Activated T-cell treated with anti-CD3 and anti-CD28 coated beads, Interleukin-2, amount 50 U/mL, for 4 hours (primary cell): Measurements from ENCODE around the gene ASXL1. TPM values are rescaled to one million over a fixed set of nuclear protein-coding genes. Genes with fewer than 3 reads are reported as not detected.

ENCODE experiments used
- ATAC-seq, 2 donors: fragments of 200-7000 bp; cut with Tn5 transposase; one replicate each; pipeline ENCODE4 v1.10.0; 2021
- DNase-seq: peaks from one replicate; pipeline ENCODE4 v3.0.0-alpha.2; 2020
- H3K27me3 Mint-ChIP-seq: one replicate; pipeline ENCODE4 v1.8.0; 2021; ENCODE audit warnings: low read depth, mixed read lengths
- H3K36me3 Mint-ChIP-seq: one replicate; pipeline ENCODE4 v1.8.0; 2022; ENCODE audit warnings: mixed read lengths; ENCODE audit not compliant: insufficient read depth
- H3K4me1 Mint-ChIP-seq: one replicate; pipeline ENCODE4 v1.8.0; 2021; ENCODE audit warnings: low read depth, mixed read lengths
- H3K4me3 Mint-ChIP-seq: one replicate; pipeline ENCODE4 v1.8.0; 2021; ENCODE audit warnings: mild to moderate bottlenecking, moderate library complexity, mixed read lengths
- H3K9me3 Mint-ChIP-seq: one replicate; pipeline ENCODE4 v1.8.0; 2021; ENCODE audit warnings: mixed read lengths
- total RNA-seq, 3 donors: library from RNA; stranded (reverse); gene quantifications; one replicate each; pipeline ENCODE4 v1.2.1, GENCODE V29; 2021

Gene ASXL1
- total RNA-seq, 3 donors from 2014 or later = 138 to 194 (median 149) TPM

DNA sequence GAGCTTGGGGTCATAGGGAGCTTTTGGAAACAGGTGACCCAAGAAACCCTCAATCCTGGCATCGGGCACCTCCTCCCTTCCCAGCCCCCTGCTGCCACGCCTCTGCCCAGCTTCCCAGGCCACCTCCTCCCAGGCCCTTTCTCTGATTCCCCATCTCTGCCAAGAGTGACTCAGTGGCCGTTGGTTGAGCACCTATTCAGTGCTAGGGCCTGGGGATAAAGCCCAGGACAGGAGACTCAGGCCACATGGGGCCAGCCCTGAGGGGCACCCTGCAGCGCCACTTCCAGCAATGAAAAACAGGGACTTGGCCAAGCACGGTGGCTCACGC, 110.1 kb downstream of the ASXL1 start:
- Mint-ChIP-seq H3K4me1 (peaks cover 5% of the 10 kb centered on the region), H3K9me3 (no peaks in the 10 kb centered on the region), H3K36me3 (peaks cover 4% of the 10 kb centered on the region), H3K27me3 (no peaks in the 10 kb centered on the region), H3K4me3 (no peak overlapping the region)
- no peak for ATAC-seq
- no peak for DNase-seq

DNA sequence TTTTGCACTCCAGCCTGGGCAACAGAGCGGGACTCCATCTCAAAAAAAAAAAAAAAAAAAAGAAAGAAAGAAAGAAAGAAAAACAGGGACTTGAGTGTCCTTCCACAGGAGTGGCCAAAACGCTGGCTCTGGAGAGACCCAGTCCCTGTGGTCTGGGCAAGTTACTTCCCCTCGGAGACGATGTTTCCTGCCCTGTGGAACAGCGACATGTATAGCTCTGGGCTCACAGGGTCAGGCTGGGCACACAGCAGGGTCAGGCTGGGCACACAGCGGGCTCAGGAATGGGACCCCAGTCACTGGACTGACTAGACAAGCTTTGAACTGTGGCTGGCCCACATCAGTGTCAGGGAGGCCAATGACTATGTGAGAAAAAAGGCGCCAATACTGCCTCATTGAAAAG, 110.7 kb downstream of the ASXL1 start:
- DNase-seq = no peak
- ATAC-seq = no peak
- Mint-ChIP-seq H3K4me3 (no peak overlapping the region), H3K36me3 (peaks cover 7% of the 10 kb centered on the region), H3K9me3 (no peaks in the 10 kb centered on the region), H3K27me3 (no peaks in the 10 kb centered on the region), H3K4me1 (peaks cover 5% of the 10 kb centered on the region)

DNA sequence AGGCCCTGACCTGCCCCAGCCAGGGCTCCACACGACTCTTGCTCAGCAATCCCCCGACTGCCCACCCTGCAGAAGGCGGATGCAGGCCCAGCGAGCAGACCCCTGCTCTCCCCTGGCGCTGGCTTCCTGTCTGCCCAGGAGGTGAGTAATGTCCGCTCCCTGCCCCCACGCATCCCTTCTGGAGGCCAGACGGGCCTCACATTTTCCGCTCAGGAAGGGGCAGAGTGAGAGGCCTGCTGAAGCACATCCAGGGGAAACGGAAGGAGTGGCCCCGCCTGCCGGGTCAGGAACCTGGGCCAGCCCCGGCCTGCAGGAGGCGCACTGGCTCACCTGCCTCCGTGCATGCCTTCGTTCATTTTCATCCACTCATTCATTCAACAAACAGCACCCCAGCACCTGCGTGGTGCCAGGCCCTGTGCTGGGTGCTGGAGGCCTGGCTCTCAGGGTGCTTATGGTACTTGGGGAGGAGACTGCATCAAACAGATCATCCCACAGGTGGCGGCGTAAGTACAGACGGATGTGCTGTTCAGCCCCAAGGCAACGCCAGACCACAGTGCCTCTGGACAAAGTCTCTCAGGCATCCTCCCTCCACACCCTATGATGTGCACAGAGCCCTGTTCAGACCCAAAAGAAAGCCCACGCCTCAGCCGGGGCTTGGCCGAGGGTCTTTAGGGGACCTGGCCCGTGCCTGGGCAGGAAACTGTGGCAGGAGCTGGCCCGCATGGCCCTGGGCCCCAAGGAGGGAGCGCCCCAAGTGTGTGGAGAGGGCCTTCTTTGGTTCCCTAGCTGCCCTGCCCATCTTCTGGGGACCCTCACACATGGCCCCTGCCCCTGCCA, 112.1 kb downstream of the ASXL1 start:
- H3K4me3 Mint-ChIP-seq = no peak overlapping the region
- H3K36me3 Mint-ChIP-seq = peaks cover 7% of the 10 kb centered on the region
- DNase-seq = no peak
- no peaks in the 10 kb centered on the region for H3K9me3 Mint-ChIP-seq
- peaks cover 5% of the 10 kb centered on the region for H3K4me1 Mint-ChIP-seq
- peak; percentile 32 to 39 for ATAC-seq
- no peaks in the 10 kb centered on the region for H3K27me3 Mint-ChIP-seq

DNA sequence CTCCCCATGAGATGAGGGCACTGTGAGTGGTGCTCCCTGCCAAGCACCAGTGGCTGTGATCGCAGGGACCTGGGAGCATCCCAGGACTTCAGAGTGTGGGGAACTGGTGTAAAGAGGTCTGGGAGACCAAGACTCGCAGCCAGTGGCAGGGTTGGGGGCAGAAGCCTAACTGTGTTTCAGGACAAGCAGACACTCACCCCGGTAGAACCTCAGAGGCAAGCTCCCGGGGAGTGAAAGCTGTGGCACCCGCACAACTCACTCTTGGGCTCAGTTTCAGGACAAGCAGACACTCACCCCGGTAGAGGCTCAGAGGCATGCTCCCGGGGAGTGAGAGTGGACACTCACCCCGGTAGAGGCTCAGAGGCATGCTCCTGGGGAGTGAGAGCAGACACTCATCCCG, 112.8 kb downstream of the ASXL1 start:
- ATAC-seq (no peak), DNase-seq (no peak)
- H3K27me3 Mint-ChIP-seq = no peaks in the 10 kb centered on the region
- no peak overlapping the region for H3K4me3 Mint-ChIP-seq
- H3K36me3 Mint-ChIP-seq = peaks cover 7% of the 10 kb centered on the region
- H3K9me3 Mint-ChIP-seq = no peaks in the 10 kb centered on the region
- H3K4me1 Mint-ChIP-seq = peaks cover 9% of the 10 kb centered on the region

DNA sequence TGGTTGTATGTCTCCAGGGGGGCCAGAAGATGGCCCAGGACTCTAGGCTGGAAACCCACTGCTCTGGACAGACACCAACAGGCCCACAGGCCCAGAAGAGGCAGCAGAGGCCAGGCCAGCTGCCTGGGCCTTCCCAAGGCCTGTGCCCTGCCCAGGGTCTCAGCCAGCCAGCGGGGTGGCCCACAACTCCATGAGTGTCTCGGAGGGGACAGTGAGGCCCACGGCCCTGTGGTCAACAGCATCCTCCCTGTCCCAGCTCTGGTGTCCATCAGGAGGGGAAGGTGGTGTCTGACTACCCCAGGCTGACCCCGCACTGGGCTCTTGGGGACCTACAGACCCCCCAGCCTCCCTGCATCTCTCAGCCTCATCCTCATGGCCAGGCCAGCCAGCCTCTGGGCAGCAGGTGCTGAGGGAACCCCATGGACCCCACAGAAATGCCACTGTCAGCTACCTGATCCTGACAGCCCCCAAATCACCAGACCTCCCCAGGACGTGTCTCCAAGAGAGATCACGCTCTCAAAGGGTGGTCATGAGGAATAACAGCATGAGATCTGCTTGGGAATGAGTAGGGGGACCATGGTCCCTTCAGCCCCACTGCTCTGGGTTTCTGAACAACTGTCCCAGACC, 114.6 kb downstream of the ASXL1 start:
- Mint-ChIP-seq H3K4me3 (no peak overlapping the region), H3K36me3 (peaks cover 7% of the 10 kb centered on the region), H3K4me1 (peaks cover 27% of the 10 kb centered on the region), H3K27me3 (no peaks in the 10 kb centered on the region), H3K9me3 (no peaks in the 10 kb centered on the region)
- DNase-seq (no peak), ATAC-seq (no peak)

DNA sequence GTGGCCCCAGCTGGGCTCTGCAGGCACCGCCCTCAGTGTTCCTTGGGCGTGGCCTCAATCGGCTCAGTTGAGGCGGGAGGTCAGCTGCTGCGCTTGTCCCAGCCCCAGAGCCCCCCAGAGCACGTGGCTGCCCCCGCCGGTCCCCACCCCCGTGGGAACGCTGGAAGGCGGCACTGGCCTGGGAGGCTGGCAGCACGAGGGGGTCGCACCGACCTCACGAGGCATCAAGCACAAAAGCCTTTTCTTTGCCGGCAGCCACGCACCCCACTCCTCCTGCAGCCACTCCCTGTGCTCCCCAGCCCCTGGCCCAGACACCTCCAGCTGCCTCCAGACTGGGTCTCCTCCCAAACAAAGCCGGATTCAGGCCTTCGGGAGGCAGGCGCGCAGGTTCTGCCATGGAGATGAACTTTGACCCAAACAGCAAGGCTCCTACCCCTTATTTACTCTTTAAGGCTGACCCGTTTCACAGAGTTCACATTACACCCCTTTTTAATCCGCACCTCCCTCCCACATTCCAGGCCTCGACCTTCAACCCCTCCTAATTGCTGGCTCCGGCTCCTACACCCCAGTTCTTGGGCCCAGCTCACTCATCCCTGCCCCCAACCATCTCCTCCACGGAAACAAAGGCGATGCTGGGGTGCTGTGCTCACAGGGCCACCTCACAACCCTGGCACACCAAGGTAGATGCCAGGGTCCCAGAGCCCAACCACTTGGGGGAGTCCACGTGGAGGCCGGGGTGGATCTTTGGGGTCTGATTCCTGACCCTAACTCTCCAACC, 115.3 kb downstream of the ASXL1 start:
- Mint-ChIP-seq H3K9me3 (no peaks in the 10 kb centered on the region), H3K4me3 (no peak overlapping the region), H3K4me1 (peaks cover 34% of the 10 kb centered on the region), H3K27me3 (no peaks in the 10 kb centered on the region), H3K36me3 (peaks cover 7% of the 10 kb centered on the region)
- no peak for ATAC-seq
- no peak for DNase-seq

DNA sequence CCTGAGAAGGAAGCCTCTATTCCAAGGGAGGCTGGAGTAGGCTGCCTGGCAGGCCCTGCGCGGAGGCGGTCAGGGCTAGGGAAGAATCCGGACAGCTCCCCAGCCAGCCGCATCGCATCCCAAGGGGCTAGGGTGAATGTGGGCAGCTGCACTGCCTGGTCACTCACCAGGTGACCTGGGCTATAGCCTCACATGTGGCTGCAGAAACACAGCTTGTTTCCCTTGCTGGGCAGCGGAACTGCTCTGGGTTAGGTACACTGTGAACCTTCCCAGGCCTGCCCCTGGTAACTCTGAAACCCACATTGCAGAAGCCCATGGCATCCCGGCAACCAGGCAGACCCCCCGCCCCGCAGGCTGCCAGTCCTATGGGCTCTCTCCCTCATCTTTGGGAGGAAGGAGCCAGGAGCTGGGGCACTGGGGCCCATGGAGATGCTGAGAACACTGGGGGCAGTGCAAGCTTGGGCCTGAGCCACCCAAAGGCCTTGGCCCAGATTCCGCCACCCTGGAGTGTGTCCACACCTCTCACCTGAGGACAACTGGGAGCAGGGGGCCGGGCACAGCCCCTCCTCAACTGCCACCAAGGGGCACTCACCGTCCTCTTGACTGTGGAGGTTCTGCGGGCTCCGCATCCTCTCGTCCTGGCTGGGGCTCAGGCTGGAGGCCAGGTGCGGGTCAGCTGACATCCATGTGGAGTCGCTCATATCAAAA, 116.0 kb downstream of the ASXL1 start:
- no peak for ATAC-seq
- Mint-ChIP-seq H3K9me3 (no peaks in the 10 kb centered on the region), H3K4me1 (peaks cover 39% of the 10 kb centered on the region), H3K4me3 (no peak overlapping the region), H3K27me3 (no peaks in the 10 kb centered on the region), H3K36me3 (peaks cover 7% of the 10 kb centered on the region)
- no peak for DNase-seq

DNA sequence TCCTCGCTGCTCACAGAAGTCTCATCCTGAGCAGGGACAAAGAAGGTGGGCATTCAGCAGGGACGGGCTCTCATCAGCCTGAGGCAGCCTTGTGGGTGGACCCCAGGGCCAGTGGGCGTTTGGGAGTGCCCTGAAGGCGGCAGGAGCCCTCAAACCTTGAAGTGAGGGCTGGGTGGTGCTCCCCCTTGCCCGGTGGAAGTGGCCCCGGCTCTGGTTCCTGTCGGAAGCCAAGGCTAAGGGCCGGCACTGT, 116.5 kb downstream of the ASXL1 start:
- no peaks in the 10 kb centered on the region for H3K9me3 Mint-ChIP-seq
- H3K4me1 Mint-ChIP-seq = peaks cover 42% of the 10 kb centered on the region
- peaks cover 7% of the 10 kb centered on the region for H3K36me3 Mint-ChIP-seq
- no peaks in the 10 kb centered on the region for H3K27me3 Mint-ChIP-seq
- DNase-seq (no peak), ATAC-seq (no peak)
- no peak overlapping the region for H3K4me3 Mint-ChIP-seq

DNA sequence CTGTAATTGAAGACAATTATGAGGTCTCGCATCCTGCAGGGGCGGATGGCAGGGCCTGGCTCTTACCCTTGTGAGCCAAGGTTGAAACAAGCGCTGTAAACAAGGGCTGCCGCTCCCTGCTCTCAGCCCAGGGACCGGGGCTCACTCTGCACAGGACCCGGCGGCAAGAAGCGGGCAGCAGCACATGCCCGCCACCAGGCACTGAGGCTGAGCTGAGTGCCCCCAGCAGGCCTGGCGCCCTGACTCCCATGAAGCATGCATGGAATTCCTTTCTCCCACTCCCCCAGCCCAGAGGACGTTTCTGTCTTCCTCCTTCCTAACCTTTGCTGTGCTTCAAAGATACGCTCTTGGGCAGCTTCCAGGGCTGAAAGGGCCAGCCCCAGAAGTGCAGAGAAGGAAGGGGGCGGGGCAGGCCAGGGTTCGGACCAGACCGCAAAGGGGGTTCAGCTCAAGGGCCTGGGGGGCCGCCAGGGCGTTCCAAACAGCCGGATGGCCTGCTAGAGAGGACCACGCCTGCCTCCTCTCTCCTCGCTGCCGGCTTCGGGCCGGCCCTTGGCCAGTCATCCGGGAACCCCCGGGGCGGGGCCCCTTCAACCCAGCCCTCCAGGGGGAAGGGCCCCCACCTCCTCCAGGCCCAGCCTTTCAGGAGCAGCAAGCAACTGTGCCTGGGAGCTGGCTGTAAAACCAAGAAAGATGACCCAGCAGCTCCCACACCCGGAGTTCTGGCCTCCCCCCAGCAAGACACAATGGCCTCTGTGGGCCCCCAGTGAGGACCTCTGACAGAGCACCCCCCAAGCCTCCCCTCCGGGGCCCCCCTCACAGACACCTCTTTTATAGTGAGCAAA, 117.1 kb downstream of the ASXL1 start:
- no peaks in the 10 kb centered on the region for H3K9me3 Mint-ChIP-seq
- DNase-seq (no peak), ATAC-seq (peak in 1 of 2 donors; percentile 19)
- H3K27me3 Mint-ChIP-seq = no peaks in the 10 kb centered on the region
- H3K36me3 Mint-ChIP-seq = peaks cover 7% of the 10 kb centered on the region
- H3K4me3 Mint-ChIP-seq = no peak overlapping the region
- peaks cover 47% of the 10 kb centered on the region for H3K4me1 Mint-ChIP-seq

DNA sequence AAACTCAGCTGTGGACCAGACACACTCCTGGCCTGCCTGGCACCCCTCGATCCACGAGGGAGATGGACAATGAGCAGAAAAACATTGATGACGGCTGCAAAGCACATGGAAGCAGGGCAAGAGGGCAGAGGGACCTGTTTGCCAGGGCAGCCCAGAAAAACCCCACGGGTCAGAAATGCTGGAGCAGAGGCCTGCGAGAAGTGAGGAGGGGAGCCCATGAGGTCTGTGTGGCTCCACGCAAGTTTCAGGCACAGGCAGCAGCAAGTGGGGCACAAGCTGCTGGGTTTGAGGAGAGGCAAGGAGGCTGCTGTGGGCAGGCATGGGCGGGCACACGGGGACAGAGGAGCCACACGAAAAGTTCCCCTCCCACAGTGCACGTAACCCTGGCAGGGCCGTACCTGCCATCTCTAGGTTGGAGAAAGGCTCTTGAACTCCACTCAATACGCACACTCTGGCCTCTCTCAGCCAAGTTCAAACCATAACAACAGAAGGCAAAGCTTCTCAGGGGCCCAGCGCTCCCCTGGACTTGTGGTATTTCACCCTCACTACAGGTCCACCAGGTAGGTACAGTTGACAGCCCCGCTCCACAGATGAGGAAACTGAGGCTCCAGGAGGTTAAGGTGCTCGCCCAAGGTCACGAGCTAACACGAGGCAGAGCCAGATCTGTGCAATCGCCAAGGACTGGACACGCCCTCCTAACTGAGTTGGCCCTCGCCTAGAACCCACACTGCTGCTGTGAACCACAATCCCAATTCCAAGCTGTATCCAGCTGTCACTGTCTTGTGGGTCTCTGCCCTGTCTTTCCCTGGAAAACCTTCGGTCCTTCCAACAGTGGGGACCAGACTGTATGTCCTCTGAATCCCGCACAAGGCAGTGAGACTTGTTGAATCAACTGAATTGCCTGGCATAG, 118.8 kb downstream of the ASXL1 start:
- Mint-ChIP-seq H3K4me3 (no peak overlapping the region), H3K36me3 (peaks cover 4% of the 10 kb centered on the region), H3K9me3 (no peaks in the 10 kb centered on the region), H3K4me1 (peaks cover 51% of the 10 kb centered on the region), H3K27me3 (no peaks in the 10 kb centered on the region)
- peak; percentile 20 to 26 for ATAC-seq
- DNase-seq = no peak

DNA sequence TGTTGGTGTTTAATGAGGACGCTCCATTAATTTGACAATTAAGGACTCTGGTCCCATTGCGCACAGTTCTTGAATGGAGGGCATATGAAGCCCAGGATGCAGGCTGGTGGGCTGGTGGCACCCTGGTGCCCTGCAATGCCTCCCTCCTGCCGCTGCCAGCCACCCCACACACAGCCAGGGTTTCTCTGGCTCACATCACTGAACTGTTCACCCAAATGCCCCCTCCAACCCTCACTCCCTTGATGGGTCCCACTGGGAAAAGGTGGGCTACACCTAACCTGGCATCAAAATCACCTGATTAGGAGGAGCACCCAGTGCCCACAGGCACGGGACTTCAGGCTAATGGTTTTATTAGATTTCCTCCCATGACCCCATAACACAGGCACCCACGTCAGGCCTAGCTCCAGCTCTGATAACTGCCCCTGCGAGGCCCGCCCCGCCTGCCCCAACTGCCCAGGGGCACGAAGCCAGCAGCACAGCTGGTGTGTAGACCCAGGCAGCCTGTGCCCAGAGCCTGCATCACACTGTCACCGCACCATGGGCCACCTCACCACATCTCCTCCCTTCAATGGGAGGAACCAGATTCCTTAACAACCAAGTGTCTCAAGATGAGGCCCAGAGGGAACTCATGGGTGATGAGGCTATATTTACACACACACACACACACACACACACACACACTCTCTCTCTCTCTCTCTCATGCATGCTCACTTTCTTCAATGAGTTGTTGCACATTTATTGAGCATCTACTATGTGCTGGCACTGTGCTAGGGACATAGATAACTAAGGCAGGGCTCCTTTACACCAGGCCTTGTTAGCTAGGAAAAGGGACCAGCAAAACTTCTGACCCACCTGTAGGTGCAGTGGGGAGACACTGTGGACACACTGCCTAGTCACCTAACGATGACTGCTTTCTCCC, 119.7 kb downstream of the ASXL1 start:
- ATAC-seq (no peak), DNase-seq (no peak)
- Mint-ChIP-seq H3K4me1 (peaks cover 52% of the 10 kb centered on the region), H3K9me3 (no peaks in the 10 kb centered on the region), H3K27me3 (no peaks in the 10 kb centered on the region), H3K36me3 (peaks cover 4% of the 10 kb centered on the region), H3K4me3 (no peak overlapping the region)

DNA sequence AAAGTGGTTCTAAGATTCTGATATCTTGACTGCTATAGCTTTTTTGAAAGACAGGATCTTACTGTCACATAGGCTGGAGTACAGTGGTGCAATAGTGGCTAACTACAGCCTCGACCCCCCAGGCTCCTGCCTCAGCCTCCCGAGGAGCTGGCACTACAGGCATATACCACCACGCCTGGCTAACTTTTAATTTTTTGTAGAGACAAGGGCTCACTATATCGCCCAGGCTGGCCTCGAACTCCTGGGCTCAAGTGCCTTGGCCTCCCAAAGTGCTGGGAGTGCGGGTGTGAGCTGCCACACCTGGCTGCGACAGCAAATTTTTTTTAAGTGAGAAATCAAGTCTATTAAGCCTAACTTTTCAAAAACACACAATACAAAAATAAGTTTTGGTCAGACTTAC, 120.4 kb downstream of the ASXL1 start:
- H3K27me3 Mint-ChIP-seq = no peaks in the 10 kb centered on the region
- DNase-seq = no peak
- H3K4me1 Mint-ChIP-seq = peaks cover 52% of the 10 kb centered on the region
- no peak overlapping the region for H3K4me3 Mint-ChIP-seq
- H3K36me3 Mint-ChIP-seq = peaks cover 1% of the 10 kb centered on the region
- no peak for ATAC-seq
- H3K9me3 Mint-ChIP-seq = no peaks in the 10 kb centered on the region
